Esophagus mucosa (tissue), 1 donor: ENCODE results near the gene ASB4. TPM values are rescaled to one million over a fixed set of nuclear protein-coding genes. Genes with fewer than 3 reads are reported as not detected.

Experiments used
- ATAC-seq: fragments of 200-7000 bp; cut with Tn5 transposase; one replicate; pipeline ENCODE4 v1.9.1; 2020
- total RNA-seq: library from RNA; stranded (reverse); gene quantifications from one replicate; pipeline ENCODE4 v1.2.4, GENCODE V29; 2023
- donor health status: DM: yes; HTN: yes; CAD: no.

Gene ASB4
- total RNA-seq, 1 donor from 2014 or later = not detected

- no peak for ATAC-seq
Observed at GRCh38 chr7:95553939-95554338, 68.2 kb downstream of the ASB4 start.

DNA sequence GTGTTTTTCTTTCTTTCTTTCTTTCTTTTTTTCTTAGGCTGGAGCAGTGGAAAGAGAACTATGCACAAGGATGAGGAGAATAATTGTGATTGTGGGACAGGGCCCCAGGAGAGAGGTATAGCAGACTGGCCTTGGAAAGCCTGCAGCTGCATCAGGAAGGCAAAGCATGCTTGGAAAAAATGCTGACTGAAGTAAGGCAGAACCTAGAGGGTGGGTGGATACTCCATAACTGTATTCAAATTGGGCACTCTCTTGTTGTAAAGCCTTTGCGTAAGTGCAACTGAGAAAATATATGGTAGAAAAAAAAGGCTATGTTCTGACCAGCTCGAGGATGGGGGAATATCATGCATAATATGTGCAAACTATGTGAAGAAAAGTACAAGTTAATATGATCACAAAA lies 71.0 kb downstream of the ASB4 start:
- no peak for ATAC-seq

DNA sequence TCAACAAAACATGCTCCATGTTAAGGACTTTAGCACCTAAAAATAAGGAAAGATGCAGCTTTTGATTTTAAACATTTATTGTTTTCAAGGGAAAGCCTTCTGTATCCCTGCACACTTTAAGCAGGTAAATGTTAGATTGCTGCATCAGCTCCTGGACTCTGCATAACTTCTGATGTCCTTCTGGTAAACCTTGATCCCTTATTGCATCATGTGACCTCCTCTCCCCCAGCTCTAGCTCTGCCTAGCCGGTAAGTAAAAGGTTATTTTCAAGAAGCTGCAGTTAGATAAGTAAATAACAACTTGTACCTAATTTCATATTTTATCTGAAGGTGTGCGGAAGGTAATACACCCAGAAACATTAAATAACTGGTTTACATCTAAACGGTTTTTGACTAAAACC lies 73.1 kb downstream of the ASB4 start:
- no peak for ATAC-seq

DNA sequence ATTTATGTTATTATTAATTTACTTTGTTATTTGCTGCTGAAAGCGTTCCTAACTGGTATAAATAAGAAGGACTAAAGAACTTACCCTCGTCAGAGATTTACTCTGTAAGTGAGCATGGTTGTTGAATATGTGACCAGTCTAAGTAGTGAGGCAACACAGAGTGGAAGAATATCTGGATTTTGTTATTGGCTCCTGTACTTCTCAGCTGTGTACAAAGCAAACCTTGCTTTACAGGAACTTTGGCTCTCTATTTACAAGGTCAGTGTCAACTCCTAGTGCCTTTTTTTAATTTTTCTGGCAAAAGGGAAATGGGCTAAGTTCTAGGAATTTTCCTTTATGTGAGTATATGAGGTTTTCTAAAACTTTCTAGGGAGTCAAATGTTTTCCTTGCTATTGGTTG lies 74.9 kb downstream of the ASB4 start:
- ATAC-seq = no peak

GRCh38 chr7:95569720-95570119 lies 84.0 kb downstream of the ASB4 start:
- ATAC-seq = no peak

GRCh38 chr7:95577137-95577536 lies 91.4 kb downstream of the ASB4 start:
- no peak for ATAC-seq

DNA sequence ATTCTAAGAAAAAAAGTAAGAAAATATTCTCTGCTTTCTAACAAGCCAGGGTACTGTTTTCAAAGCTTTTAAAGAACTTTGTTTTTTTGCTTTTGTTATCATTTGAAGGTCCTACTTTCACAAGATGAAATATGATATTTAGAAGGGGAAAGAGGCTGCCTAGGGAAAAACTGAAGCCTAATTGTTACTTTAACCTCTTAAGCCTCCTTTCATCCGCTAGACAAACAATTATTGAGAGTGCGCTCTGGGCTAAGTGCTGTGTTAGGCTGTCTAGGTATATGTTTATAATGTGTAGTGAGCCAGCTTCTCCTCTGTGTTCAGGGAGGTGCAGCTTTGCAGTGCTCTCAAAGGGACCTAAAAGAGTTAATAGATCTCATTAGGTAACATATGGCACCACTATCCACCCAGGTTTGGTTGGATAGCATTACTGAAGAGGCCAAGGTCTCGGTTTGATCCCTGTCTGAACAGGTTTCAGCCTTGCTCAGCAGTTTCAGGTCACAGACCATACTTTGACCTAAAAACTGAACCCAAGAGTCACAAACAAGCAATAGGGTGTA lies 92.6 kb downstream of the ASB4 start:
- ATAC-seq = no peak

GRCh38 chr7:95579318-95579717 lies 93.6 kb downstream of the ASB4 start:
- no peak for ATAC-seq

GRCh38 chr7:95581467-95581866 lies 95.7 kb downstream of the ASB4 start:
- no peak for ATAC-seq

GRCh38 chr7:95582578-95583293 lies 97.0 kb downstream of the ASB4 start:
- no peak for ATAC-seq

- no peak for ATAC-seq
Observed at GRCh38 chr7:95583834-95584621, 98.3 kb downstream of the ASB4 start.

- no peak for ATAC-seq
Observed at GRCh38 chr7:95584769-95585425, 99.2 kb downstream of the ASB4 start.

GRCh38 chr7:95585426-95585789 lies 99.7 kb downstream of the ASB4 start:
- ATAC-seq = no peak

DNA sequence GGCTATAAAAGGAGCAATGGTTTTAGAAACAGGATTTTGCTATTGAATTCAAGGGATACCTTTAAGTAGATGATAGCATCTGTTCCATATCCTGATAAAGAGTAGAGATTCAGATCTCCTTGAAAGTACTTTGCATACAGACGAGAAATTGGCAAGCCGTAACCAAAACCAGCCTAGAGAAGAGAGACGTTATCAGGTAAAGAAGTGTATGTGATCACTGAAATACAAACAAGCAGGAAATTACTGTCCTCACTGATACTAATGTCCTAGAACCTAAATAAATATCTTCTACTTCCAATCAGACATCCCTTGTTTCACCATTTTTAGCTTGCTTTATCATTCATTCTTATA lies 101.2 kb downstream of the ASB4 start:
- no peak for ATAC-seq

GRCh38 chr7:95589031-95589430 lies 103.3 kb downstream of the ASB4 start:
- no peak for ATAC-seq

GRCh38 chr7:95589766-95590165 lies 104.0 kb downstream of the ASB4 start:
- ATAC-seq = no peak

Other genes with a start within 250 kb of the ASB4 start
- gene PON1, start 161.4 kb upstream of the ASB4 start, total RNA-seq = not detected
- 2.0 TPM for gene PON3, start 89.6 kb upstream of the ASB4 start, total RNA-seq
- gene PON2, start 50.9 kb upstream of the ASB4 start, total RNA-seq = 35.3 TPM
- gene PDK4, start 110.6 kb downstream of the ASB4 start, total RNA-seq = 1.5 TPM